GM20000 (cell line): Measurements from ENCODE around the gene B3GNT3.

ENCODE experiments used
- DNase-seq: peaks from one replicate; pipeline ENCODE4 v3.0.0; 2012; ENCODE audit warnings: low spot score
- CTCF ChIP-seq: IDR thresholded peaks from 2 replicates; pipeline ENCODE4 v1.5.1; 2012; ENCODE audit warnings: mild to moderate bottlenecking, control low read depth; ENCODE audit errors: extremely low read depth, missing control alignments

Gene B3GNT3

GRCh38 chr19:17834350-17835181, 39.6 kb downstream of the B3GNT3 start:
- no peak for DNase-seq
- no peak for TF ChIP-seq CTCF

GRCh38 chr19:17835182-17836006, 40.5 kb downstream of the B3GNT3 start:
- TF ChIP-seq CTCF: no peak
- no peak for DNase-seq

GRCh38 chr19:17836530-17836929, 41.6 kb downstream of the B3GNT3 start:
- no peak for DNase-seq
- TF ChIP-seq CTCF: no peak

GRCh38 chr19:17837972-17838371, 43.0 kb downstream of the B3GNT3 start:
- no peak for DNase-seq
- no peak for TF ChIP-seq CTCF

- no peak for DNase-seq
- no peak for TF ChIP-seq CTCF
Observed at GRCh38 chr19:17840019-17840418, 45.1 kb downstream of the B3GNT3 start.

- TF ChIP-seq CTCF: no peak
- no peak for DNase-seq
Observed at GRCh38 chr19:17841371-17841809, 46.5 kb downstream of the B3GNT3 start.
